Testis (tissue), 2 donors: ENCODE data around the gene LTBP4.

Experiments
- POLR2A ChIP-seq: fragments of 450-650 bp; IDR thresholded peaks from one replicate; pipeline ENCODE4 v1.6.1; 2017; ENCODE audit warnings: antibody characterized with exemption, mild to moderate bottlenecking, moderate library complexity
- TF ChIP-seq, protein P1 (sequence below), 3 experiments: fragments of 450-650 bp in 2 of 3; fragments of 200-600 bp in 1 of 3; sonication (generic) in 1 of 3; IDR thresholded peaks; one replicate each; pipeline ENCODE4 v1.5.1; 2016 to 2019; ENCODE audit warnings: antibody characterized with exemption in 3 of 3, mild to moderate bottlenecking in 2 of 3, moderate library complexity in 1 of 3

DNA sequence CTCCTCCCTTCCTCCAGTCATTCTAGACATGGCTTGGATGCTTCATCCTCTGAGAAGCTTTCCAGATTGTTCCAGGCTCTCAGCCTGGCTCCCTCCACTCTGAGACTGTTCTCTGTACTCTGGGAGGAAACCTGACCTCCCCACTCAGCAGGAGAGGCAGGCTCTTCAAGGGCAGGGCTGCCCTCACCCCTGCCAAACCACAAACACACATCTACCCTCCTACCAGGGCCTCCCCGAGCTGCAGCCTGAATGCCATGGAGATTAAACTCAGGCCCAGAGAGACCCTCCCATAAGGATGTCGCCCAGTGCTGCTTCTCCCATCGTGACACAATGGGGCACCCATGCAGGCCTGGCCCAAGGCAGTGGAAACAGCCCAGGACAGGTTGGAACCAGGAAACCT, 73.1 kb downstream of the LTBP4 start:
- TF ChIP-seq, protein P1, sequence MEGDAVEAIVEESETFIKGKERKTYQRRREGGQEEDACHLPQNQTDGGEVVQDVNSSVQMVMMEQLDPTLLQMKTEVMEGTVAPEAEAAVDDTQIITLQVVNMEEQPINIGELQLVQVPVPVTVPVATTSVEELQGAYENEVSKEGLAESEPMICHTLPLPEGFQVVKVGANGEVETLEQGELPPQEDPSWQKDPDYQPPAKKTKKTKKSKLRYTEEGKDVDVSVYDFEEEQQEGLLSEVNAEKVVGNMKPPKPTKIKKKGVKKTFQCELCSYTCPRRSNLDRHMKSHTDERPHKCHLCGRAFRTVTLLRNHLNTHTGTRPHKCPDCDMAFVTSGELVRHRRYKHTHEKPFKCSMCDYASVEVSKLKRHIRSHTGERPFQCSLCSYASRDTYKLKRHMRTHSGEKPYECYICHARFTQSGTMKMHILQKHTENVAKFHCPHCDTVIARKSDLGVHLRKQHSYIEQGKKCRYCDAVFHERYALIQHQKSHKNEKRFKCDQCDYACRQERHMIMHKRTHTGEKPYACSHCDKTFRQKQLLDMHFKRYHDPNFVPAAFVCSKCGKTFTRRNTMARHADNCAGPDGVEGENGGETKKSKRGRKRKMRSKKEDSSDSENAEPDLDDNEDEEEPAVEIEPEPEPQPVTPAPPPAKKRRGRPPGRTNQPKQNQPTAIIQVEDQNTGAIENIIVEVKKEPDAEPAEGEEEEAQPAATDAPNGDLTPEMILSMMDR (IDR thresholded peaks at IDR 0.05), result no peak
- no peak for TF ChIP-seq POLR2A
